SH-SY5Y (cell line): Measurements from ENCODE around the gene SETBP1.

Experiments
- GATA2 ChIP-seq: IDR thresholded peaks from 2 replicates; pipeline ENCODE4 v1.6.1; 2011; ENCODE audit warnings: mild to moderate bottlenecking, low read depth, low read length
- GATA3 ChIP-seq: IDR thresholded peaks from 2 replicates; pipeline ENCODE4 v1.6.1; 2011; ENCODE audit warnings: low read depth, mild to moderate bottlenecking, low read length, moderate library complexity

- no peak for TF ChIP-seq GATA2
- no peak for TF ChIP-seq GATA3
Measured at GRCh38 chr18:44871771-44872170, 191.1 kb downstream of the SETBP1 start.
